Suprapubic skin (tissue), 4 donors: ENCODE results near the gene SH3GLB1. TPM values are rescaled to one million over a fixed set of nuclear protein-coding genes. Genes with fewer than 3 reads are reported as not detected.

Experiments
- DNase-seq, 2 donors: peaks; one replicate each; pipeline ENCODE4 v3.0.0-alpha.2; 2019; ENCODE audit warnings: low spot score in 2 of 2
- H3K27ac ChIP-seq: fragments of 200-600 bp; sonication (generic); one replicate; pipeline ENCODE4 v1.5.1; 2019
- H3K27me3 ChIP-seq: fragments of 200-600 bp; sonication (generic); one replicate; pipeline ENCODE4 v1.5.1; 2019
- H3K36me3 ChIP-seq: fragments of 200-600 bp; sonication (generic); one replicate; pipeline ENCODE4 v1.5.1; 2019
- H3K4me1 ChIP-seq: fragments of 200-600 bp; sonication (generic); one replicate; pipeline ENCODE4 v1.5.1; 2019
- H3K4me3 ChIP-seq: fragments of 200-600 bp; sonication (generic); one replicate; pipeline ENCODE4 v1.5.1; 2019; ENCODE audit warnings: mild to moderate bottlenecking
- H3K9me3 ChIP-seq: fragments of 200-600 bp; sonication (generic); one replicate; pipeline ENCODE4 v1.5.1; 2019
- EP300 ChIP-seq: sonication (generic); formaldehyde crosslinking; IDR thresholded peaks from one replicate; pipeline ENCODE4 v1.6.1; 2017; ENCODE audit warnings: antibody characterized with exemption
- POLR2A ChIP-seq, 2 donors: fragments of 450-650 bp; IDR thresholded peaks; one replicate each; pipeline ENCODE4 v1.6.1; 2017; ENCODE audit warnings: antibody characterized with exemption in 2 of 2, mild to moderate bottlenecking in 2 of 2, moderate library complexity in 2 of 2
- POLR2AphosphoS5 ChIP-seq, 3 donors: sonication (generic); formaldehyde crosslinking; IDR thresholded peaks; one replicate each; pipeline ENCODE4 v1.6.1; 2017; ENCODE audit warnings: antibody characterized with exemption in 3 of 3
- WGBS: methylation state at CpG from one replicate; pipeline ENCODE4 v1.1.5; 2018; 5-methylcytosine and 5-hydroxymethylcytosine counted together
- total RNA-seq, 4 donors: library from RNA; depleted of rRNA; stranded (reverse); fragments of >200 nt; gene quantifications; one replicate each; pipeline ENCODE4 v1.1.0, GENCODE V29; 2016
- TF ChIP-seq, protein P1 (sequence below), 2 donors: fragments of 200-600 bp in 1 of 2; fragments of 450-650 bp in 1 of 2; sonication (generic) in 1 of 2; IDR thresholded peaks; one replicate each; pipeline ENCODE4 v1.5.1; 2016 to 2019; ENCODE audit warnings: antibody characterized with exemption in 2 of 2, mild to moderate bottlenecking in 1 of 2, moderate library complexity in 1 of 2

The SH3GLB1 gene
- total RNA-seq, 4 donors from 2014 or later, result 41.4 to 65.3 (median 52.4) TPM

DNA sequence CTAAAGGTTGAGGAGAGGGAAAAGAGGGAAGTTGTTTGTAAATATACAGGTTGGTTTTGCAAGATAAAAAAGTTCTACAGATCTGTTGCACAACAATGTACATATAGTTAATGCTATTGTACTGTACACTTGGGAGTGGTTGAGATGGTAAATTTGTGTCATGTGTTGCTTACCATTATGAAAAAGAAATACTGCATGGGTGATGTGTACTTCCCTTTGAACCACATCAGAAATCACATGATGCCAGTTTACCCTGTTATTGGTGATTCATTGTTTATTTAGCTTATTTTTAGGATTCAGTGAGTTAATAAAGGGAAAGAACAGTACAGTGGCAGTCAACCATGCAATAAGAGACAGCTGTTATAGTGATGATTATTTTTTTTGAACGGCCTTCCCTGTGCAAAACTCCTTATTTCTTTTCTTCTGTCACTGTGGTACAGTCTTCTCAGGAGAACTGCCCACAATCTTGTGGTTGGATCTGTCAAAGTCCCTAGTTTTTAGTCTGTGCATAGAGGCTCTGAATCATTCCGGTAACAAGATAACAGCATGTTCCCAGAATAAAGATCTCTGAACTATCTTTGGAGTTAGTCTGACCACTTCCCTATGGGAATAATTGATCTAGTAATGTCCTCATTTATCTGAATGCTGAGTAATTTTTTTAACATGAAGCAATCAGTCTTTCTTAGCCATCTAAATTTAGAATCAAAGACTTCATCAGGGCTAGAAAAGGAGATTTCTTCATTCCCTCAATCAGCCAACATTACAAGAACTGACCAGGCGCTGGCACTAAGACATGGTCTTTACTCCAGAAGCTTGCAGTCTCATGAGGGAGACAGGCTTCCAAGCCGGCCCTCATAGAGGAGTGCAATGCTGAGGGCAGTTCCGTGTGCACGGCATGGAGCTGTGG is 84.2 kb downstream of the SH3GLB1 start:
- TF ChIP-seq, protein P1, sequence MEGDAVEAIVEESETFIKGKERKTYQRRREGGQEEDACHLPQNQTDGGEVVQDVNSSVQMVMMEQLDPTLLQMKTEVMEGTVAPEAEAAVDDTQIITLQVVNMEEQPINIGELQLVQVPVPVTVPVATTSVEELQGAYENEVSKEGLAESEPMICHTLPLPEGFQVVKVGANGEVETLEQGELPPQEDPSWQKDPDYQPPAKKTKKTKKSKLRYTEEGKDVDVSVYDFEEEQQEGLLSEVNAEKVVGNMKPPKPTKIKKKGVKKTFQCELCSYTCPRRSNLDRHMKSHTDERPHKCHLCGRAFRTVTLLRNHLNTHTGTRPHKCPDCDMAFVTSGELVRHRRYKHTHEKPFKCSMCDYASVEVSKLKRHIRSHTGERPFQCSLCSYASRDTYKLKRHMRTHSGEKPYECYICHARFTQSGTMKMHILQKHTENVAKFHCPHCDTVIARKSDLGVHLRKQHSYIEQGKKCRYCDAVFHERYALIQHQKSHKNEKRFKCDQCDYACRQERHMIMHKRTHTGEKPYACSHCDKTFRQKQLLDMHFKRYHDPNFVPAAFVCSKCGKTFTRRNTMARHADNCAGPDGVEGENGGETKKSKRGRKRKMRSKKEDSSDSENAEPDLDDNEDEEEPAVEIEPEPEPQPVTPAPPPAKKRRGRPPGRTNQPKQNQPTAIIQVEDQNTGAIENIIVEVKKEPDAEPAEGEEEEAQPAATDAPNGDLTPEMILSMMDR (IDR thresholded peaks at IDR 0.05), result no peak
- TF ChIP-seq EP300 (no peak), POLR2A (IDR thresholded peaks at IDR 0.05) (no peak), POLR2AphosphoS5 (IDR thresholded peaks at IDR 0.05) (peak in 2 of 3 donors; percentile 15 to 38)
- peak in 1 of 2 donors; percentile 78 for DNase-seq
- no peaks in the 10 kb centered on the region for H3K9me3 ChIP-seq
- no peaks in the 10 kb centered on the region for H3K27me3 ChIP-seq
- no peak overlapping the region for H3K4me3 ChIP-seq
- 48% methylated on average over 6 of the region's 6 CpGs for WGBS
- no peaks in the 10 kb centered on the region for H3K36me3 ChIP-seq
- H3K27ac ChIP-seq, result peak overlapping the region; percentile 28
- peaks cover 30% of the 10 kb centered on the region for H3K4me1 ChIP-seq

DNA sequence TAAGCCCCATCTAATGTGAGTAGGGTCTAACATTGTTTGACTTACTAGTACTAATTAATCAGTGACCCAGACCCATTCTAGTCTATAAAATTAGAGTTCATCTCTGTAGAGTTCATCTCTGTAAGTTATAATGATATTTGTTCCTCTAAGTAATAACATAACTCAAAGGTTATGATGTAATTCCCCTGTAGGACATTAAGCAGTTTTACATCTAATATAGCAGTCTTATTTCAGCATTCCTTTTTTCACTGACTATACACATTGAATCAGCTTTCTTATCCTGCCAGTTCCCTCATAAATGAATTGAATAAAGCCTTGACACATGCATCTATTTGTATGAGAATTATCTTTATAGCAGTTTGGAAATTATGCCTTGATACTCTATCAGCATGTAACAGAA is 90.9 kb downstream of the SH3GLB1 start:
- DNase-seq, result no peak
- no peaks in the 10 kb centered on the region for H3K36me3 ChIP-seq
- H3K9me3 ChIP-seq, result no peaks in the 10 kb centered on the region
- H3K27me3 ChIP-seq, result no peaks in the 10 kb centered on the region
- H3K4me1 ChIP-seq, result peaks cover 17% of the 10 kb centered on the region
- no peak for TF ChIP-seq POLR2AphosphoS5 (IDR thresholded peaks at IDR 0.05)
- TF ChIP-seq POLR2A (IDR thresholded peaks at IDR 0.05), result no peak
- TF ChIP-seq, protein P1 (IDR thresholded peaks at IDR 0.05), result no peak
- no peak for TF ChIP-seq EP300
- no peak overlapping the region for H3K4me3 ChIP-seq
- H3K27ac ChIP-seq, result no peak overlapping the region

Other genes starting within 250 kb of the SH3GLB1 start
- not detected for gene CLCA1, start 235.6 kb upstream of the SH3GLB1 start, total RNA-seq
- gene CLCA4, start 157.5 kb upstream of the SH3GLB1 start, total RNA-seq, result 1 to 10 TPM; 1.4 to 2.3 (median 1.6) TPM
- 10 to 100 TPM; 49.6 to 96.4 (median 88.7) TPM for gene SELENOF, start 209.6 kb downstream of the SH3GLB1 start, total RNA-seq
- gene HS2ST1, start 210.1 kb downstream of the SH3GLB1 start, total RNA-seq, result 10 to 100 TPM in 2 of 4 donors, 1 to 10 TPM in 2; 6.3 to 11.7 (median 10.3) TPM